ENCODE results near the gene ST8SIA4. TPM values are rescaled to one million over a fixed set of nuclear protein-coding genes. Genes with fewer than 3 reads are reported as not detected.

The ST8SIA4 gene
- total RNA-seq, 2 experiments from 2014 or later = 17.8 to 19.5 TPM

DNA sequence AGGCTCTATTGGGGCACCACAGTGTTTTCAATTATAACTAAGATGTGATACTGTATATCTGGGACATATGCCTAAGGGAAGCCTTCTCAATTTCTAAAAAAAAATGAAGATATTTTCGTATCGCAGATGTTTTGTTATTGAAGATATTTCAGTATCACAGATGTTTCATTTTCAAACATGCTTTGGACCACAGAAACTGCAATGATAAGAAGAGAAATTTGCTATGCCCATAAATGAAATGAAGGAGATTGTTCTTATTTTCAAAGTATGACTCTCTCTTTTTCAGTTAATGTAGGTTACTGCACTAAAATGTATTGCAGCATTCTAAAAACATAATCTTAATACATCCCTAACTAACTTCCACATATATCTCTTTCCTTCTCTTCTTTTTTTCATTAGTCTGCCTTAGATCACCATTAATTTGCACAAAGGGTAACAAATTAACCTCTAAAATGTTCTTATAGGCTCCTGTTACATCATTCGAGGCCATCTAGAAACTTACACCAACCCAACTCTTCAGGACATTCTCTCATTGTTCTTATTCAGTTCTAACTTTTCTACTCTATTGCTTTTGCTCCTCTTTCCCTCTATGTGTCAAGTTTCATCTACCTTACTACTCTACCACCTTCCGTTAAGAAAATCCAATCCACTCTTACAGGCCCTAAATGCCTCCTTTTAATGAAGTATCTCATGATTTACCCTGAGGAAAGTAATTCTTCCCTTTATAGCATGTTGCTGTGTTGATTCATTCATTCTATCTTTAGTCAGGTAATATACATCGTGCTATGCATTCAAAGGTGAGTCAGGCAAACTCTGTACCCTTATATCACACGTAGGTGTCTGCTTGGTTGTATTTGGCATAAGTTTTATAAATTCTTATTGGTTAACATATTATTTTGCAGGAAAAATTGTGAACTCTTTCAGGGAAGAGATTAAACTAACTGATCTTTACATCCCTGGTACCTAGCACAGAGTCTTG lies 70.5 kb downstream of the ST8SIA4 start:
- no peak for DNase-seq
- TF ChIP-seq, protein P1, sequence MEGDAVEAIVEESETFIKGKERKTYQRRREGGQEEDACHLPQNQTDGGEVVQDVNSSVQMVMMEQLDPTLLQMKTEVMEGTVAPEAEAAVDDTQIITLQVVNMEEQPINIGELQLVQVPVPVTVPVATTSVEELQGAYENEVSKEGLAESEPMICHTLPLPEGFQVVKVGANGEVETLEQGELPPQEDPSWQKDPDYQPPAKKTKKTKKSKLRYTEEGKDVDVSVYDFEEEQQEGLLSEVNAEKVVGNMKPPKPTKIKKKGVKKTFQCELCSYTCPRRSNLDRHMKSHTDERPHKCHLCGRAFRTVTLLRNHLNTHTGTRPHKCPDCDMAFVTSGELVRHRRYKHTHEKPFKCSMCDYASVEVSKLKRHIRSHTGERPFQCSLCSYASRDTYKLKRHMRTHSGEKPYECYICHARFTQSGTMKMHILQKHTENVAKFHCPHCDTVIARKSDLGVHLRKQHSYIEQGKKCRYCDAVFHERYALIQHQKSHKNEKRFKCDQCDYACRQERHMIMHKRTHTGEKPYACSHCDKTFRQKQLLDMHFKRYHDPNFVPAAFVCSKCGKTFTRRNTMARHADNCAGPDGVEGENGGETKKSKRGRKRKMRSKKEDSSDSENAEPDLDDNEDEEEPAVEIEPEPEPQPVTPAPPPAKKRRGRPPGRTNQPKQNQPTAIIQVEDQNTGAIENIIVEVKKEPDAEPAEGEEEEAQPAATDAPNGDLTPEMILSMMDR (IDR thresholded peaks at IDR 0.05) = no peak
- H3K27me3 Mint-ChIP-seq = no peaks in the 10 kb centered on the region
- Histone ChIP-seq H3K9me3 (ENCODE audit: control insufficient read depth in 1 of 2, insufficient read depth in 1 of 2, low read length in 2 of 2) (no peaks in the 10 kb centered on the region), H3K27ac (ENCODE audit: low read depth in 1 of 2, low read length in 2 of 2) (no peak overlapping the region), H3K27me3 (ENCODE audit: control insufficient read depth in 1 of 2, insufficient read depth in 2 of 2, low read length in 2 of 2) (no peaks in the 10 kb centered on the region), H3K36me3 (ENCODE audit: insufficient read depth, low read length) (peaks cover 7% of the 10 kb centered on the region), H3K4me3 (ENCODE audit: low read length) (no peak overlapping the region), H3K4me1 (ENCODE audit: insufficient read depth, low read length) (peaks cover 3% of the 10 kb centered on the region)
- ChIA-PET CTCF (no interaction called here), POLR2A (no interaction called here)
- H3K4me1 Mint-ChIP-seq (ENCODE audit: low read depth) = peaks cover 41% of the 10 kb centered on the region
- peaks cover 32% of the 10 kb centered on the region for H3K36me3 Mint-ChIP-seq (ENCODE audit: low read depth)
- no peak for ATAC-seq (ENCODE audit: poor library complexity)
- H3K4me3 Mint-ChIP-seq = no peak overlapping the region
- intact Hi-C loops (cut with DNase I, micrococcal nuclease) = no loop called here
- no peaks in the 10 kb centered on the region for H3K9me3 Mint-ChIP-seq
- H3K27ac Mint-ChIP-seq = no peak overlapping the region

DNA sequence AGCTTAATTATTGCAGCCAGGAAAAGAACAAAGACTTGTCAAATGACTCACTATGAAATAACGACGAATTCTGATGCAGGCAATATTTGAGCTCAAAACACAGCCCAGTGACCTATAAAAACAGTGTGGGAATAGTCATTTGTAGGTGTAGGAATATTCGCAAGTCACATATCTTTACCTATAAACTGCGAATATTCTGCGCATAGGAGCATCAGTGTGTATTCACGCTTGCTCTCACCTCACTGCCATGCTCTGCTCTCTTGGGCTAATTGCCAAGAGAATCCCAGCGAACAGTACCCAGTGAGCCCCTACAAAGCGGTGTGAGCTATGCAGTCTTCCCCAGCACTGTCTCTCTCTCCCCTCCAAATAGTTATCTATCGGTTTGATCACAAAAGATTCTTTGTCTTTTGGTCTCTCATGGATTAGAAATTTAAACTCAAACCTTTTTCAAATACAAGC lies 74.2 kb downstream of the ST8SIA4 start:
- DNase-seq (no peak), ATAC-seq (ENCODE audit: poor library complexity) (no peak)
- Histone ChIP-seq H3K4me1 (ENCODE audit: insufficient read depth, low read length) (peaks cover 3% of the 10 kb centered on the region), H3K27me3 (ENCODE audit: control insufficient read depth in 1 of 2, insufficient read depth in 2 of 2, low read length in 2 of 2) (no peaks in the 10 kb centered on the region), H3K36me3 (ENCODE audit: insufficient read depth, low read length) (peaks cover 4% of the 10 kb centered on the region), H3K27ac (ENCODE audit: low read depth in 1 of 2, low read length in 2 of 2) (no peak overlapping the region), H3K9me3 (ENCODE audit: control insufficient read depth in 1 of 2, insufficient read depth in 1 of 2, low read length in 2 of 2) (no peaks in the 10 kb centered on the region), H3K4me3 (ENCODE audit: low read length) (no peak overlapping the region)
- intact Hi-C loops (cut with DNase I, micrococcal nuclease) = no loop called here
- H3K4me3 Mint-ChIP-seq = no peak overlapping the region
- peaks cover 15% of the 10 kb centered on the region for H3K36me3 Mint-ChIP-seq (ENCODE audit: low read depth)
- peaks cover 38% of the 10 kb centered on the region for H3K4me1 Mint-ChIP-seq (ENCODE audit: low read depth)
- H3K27me3 Mint-ChIP-seq = no peaks in the 10 kb centered on the region
- ChIA-PET CTCF (interaction anchor here (1.4 kb wide), 1 partner anchor 10 kb away, joined by 4 read pairs; no protein-coding TSS in a partner anchor), POLR2A (interaction anchor here (1.1 kb wide), 1 partner anchor 74 kb away, joined by 4 read pairs; the partner anchor contains the start of gene ST8SIA4)
- TF ChIP-seq, protein P1 (IDR thresholded peaks at IDR 0.05) = no peak
- no peak overlapping the region for H3K27ac Mint-ChIP-seq
- H3K9me3 Mint-ChIP-seq = no peaks in the 10 kb centered on the region

DNA sequence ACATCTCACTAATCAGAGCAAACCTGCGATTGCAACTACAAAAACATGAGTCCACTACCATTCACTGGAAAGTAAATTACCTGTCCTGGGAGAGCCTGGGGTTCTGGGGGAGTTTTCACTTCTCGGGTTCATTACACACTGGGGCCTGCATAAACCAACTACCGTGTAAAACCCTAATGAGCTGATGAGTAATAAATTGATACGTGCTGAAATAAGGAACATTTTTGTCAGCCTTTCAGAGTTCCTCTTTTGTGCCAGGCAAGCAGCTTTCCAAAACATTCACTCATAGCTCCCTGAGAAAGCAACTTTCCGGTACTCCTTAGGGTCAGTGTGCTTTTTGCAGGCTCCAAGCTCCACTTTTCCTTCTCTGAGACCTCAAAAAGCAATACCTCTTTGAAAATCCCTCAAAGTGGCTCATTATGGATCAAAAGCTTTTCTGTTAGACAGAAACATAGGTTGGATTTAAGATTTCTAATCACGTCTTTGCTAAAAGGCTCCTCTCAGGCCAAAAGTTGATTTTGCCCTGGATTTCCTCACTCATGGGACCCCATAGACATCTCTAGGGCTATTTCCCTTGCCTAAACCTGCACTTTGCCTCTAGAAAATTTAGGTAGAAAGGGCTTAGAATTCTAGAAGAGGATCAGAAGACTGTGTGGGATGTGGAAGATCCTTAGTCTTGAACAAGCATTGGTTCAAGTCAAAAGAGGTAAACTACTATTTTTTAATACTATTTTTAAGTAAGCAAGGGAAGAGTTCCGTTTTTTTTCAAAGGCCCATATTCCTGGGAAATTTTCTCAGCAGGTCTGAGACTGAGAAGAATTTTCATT lies 74.8 kb downstream of the ST8SIA4 start:
- Mint-ChIP-seq H3K36me3 (ENCODE audit: low read depth) (peaks cover 17% of the 10 kb centered on the region), H3K9me3 (no peaks in the 10 kb centered on the region), H3K4me3 (no peak overlapping the region), H3K4me1 (ENCODE audit: low read depth) (peaks cover 41% of the 10 kb centered on the region), H3K27me3 (no peaks in the 10 kb centered on the region), H3K27ac (no peak overlapping the region)
- ChIA-PET CTCF (interaction anchor here (1.4 kb wide), 1 partner anchor 10 kb away, joined by 4 read pairs; no protein-coding TSS in a partner anchor), POLR2A (interaction anchor here (1.1 to 1.5 kb wide), 2 partner anchors 73 to 75 kb away, joined by 4 to 6 read pairs; partner anchors contain the start of gene ST8SIA4)
- peak in 2 of 14 experiments; percentile 38 to 43 for DNase-seq
- H3K4me3 ChIP-seq (ENCODE audit: low read length) = no peak overlapping the region
- H3K27ac ChIP-seq (ENCODE audit: low read depth in 1 of 2, low read length in 2 of 2) = no peak overlapping the region
- no peaks in the 10 kb centered on the region for H3K9me3 ChIP-seq (ENCODE audit: control insufficient read depth in 1 of 2, insufficient read depth in 1 of 2, low read length in 2 of 2)
- peaks cover 3% of the 10 kb centered on the region for H3K4me1 ChIP-seq (ENCODE audit: insufficient read depth, low read length)
- ATAC-seq (ENCODE audit: poor library complexity) = no peak
- H3K27me3 ChIP-seq (ENCODE audit: control insufficient read depth in 1 of 2, insufficient read depth in 2 of 2, low read length in 2 of 2) = no peaks in the 10 kb centered on the region
- H3K36me3 ChIP-seq (ENCODE audit: insufficient read depth, low read length) = no peaks in the 10 kb centered on the region
- intact Hi-C loops (cut with DNase I, micrococcal nuclease) = no loop called here
- TF ChIP-seq, protein P1 (IDR thresholded peaks at IDR 0.05) = no peak

Data from CD4-positive, alpha-beta T cell (primary cell).